CD4-positive, alpha-beta T cell treated with Interleukin-6 at 100 ng/mL for 8 hours (primary cell): ENCODE measurements around the gene TRIM56.
A peak's percentile ranks its signal among the peaks of the same experiment; 100 is the strongest.
"Not testable (repeated sequence)": the region's sequence is repeated elsewhere in the genome, so short reads cannot be mapped to it uniquely, and the experiment has no call there.

Experiments used
- DNase-seq: peaks from one replicate; pipeline ENCODE4 v3.0.0-alpha.2; 2020; ENCODE audit warnings: mixed read lengths, low spot score

TRIM56 gene

DNA sequence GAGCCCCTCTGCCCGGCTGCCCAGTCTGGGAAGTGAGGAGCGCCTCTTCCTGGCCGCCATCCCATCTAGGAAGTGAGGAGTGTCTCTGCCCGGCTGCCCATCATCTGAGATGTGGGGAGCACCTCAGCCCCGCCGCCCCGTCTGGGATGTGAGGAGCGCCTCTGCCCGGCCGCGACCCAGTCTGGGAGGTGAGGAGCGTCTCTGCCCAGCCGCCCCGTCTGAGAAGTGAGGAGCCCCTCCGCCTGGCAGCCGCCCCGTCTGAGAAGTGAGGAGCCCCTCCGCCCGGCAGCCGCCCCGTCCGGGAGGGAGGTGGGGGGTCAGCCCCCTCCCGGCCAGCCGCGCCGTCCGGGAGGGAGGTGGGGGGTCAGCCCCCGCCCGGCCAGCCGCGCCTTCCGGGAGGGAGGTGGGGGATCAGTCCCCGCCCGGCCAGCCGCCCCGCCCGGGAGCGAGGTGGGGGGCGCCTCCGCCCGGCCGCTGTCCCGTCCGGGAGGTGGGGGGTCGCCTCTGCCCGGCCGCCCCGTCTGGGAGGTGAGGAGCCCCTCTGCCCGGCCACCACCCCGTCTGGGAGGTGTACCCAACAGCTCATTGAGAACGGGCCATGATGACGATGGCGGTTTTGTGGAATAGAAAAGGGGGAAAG lies 7.1 kb downstream of the TRIM56 start:
- DNase-seq, result not testable (repeated sequence)

DNA sequence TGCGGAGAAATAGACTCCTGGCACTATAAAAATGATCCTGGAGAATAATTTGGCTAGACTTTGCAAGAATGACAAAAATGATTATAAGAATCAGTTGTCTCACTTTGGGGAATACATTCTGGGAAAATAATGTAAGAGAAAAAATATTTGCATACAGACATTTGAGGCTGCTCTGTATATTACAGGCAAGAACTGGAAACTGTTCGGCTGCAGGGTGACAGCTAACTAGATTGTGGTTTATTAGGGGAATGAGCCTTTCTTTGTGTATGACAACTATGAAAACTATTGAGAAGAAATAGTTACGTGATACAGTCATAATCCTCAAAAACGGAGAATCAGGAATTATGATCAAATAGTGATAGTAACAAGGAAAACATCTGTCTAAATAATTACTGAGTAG lies 8.6 kb downstream of the TRIM56 start:
- DNase-seq, result no peak

DNA sequence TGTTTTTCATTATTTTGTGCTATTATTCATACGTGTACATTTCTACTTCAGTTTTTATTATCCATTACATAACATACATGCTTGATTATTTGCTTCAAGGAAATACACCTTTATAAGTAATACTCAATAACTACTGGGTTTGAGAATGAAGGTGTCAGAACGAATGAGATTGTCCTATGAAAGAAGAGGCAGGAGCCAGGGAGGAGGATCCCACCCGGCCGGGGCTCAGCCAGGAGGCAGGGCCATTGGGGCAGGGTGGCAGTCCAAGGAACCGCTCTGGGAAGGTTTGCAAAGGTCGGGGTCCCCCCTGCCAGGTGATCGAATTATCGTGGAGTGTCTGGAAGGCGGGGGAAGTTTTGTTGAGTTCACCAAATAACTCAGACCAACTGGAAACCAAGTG lies 9.1 kb downstream of the TRIM56 start:
- no peak for DNase-seq

DNA sequence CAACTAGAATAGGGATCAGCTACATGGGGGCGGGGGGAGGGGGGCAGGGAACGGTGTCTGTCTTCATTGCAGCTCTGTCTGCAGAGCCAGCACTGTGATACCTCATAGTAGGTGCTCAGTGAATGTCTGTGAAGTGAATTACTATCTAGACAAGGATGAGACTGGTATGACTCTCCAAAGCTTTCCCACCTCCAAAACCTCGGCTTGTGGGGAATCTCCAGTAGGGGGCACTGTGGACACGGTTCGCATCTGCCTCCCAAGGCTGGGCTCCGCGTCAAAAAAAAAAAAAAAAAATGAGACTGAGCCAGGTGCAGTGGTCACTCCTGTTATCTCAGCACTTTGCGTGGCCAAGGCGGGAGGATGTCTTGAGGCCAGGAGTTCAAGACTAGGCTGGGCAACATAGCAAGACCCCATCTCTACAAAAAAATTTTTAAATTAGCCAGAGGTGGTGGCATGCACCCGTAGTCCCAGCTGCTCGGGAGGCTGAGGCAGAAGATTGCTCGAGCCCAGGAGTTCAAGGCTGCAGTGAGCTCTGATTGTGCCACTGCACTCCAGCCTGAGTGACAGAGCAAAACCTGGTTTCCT lies 9.6 kb downstream of the TRIM56 start:
- no peak for DNase-seq

- DNase-seq, result no peak
Measured at GRCh38 chr7:101096331-101096956, 11.2 kb downstream of the TRIM56 start.

DNA sequence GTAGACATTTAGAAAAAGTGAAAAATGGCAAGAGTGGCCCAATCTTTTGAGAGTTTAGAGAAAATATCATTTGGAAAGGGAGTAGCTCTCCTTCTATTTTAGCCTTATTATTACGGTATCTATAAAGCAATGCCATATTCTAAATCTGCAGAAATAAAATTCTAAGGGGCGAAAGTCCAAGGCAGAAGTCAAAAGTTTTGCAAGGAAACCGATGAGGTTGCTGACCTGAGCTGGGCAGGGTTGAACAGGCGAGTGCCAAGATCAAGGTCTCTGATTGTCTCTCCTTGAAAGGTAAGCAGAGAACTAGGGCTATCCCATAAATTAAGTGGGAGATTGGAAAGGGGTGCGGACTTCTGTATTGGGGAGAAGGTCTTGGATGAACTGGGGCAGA lies 11.7 kb downstream of the TRIM56 start:
- DNase-seq, result no peak

DNA sequence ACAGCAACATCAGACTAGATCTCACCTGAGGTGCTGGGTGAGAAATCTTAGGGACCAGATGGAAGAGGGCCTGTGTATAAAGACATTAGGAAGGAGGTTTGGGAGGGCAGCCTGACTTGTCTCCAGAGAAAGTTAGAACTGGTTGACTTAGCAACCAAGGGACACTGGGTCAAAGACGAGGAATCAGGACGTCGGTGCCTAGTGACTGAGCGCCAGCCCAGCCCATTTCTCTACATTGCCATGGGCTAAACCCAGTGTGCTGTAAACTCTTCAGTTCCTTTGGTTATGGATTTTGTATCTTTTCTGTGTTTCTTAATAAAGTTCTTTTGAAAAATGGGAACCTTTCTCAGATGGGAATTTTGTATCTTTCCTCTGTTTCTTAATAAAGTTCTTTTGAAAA lies 12.3 kb downstream of the TRIM56 start:
- DNase-seq, result no peak

DNA sequence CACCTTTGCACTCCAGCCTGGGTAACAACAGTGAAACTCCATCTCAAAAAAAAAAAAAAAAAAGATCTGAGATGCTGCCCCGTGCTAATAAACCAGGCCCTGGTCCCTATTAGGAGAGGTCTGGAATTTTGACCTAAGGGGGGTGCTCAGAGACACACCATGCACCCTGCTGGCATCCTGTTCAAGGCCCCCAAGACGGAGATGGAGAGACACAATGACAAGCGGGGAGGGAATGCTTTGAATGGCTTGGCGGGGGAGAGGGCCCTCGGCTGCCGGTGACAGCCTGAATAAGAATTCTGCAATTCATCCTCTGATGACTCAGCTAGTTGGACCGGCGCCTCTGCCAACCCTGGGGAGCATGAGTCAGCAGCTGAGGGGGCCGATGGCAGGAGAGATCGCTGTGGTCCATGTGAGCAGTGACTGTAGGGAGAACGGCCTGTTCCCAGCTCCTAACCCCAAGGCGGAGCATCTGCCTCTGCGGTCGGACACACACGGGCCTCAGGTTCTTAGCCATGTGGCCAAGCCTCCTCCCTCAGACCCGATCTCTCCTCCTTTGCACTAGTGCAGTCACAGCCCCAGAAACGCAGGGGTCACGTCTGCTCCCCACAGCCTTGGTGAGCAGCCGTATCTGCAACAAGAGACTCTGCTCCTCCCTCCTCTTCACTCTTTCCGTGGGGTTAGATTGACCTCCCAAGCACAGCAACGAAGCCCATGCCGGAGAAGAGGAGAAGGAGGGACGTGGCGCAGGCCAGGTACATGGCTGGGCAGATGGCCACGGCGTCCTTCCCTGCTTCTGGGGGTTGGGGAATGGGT lies 14.9 kb downstream of the TRIM56 start:
- peak; percentile 20 for DNase-seq

GRCh38 chr7:101100858-101101847 lies 15.9 kb downstream of the TRIM56 start:
- DNase-seq, result no peak

DNA sequence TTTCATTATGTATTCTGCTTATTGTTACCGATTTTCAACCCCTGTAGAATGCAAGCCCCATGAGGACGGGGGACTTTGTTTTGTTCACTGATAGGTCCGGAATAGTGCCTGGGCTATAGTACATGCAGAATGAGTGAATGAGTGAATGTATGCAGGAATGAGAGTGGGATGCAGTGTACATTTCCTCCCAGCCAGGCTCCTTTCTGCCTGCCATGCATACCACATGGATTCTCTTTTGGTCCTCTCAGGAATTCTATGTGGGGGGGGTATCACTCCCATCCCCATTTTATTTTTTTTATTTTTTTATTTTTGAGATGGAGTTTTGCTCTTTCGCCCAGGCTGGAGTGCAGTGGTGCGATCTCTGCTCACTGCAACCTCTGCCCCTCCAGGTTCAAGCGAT lies 16.7 kb downstream of the TRIM56 start:
- DNase-seq, result no peak

- not testable (repeated sequence) for DNase-seq
Measured at GRCh38 chr7:101103701-101104100, 18.4 kb downstream of the TRIM56 start.

DNA sequence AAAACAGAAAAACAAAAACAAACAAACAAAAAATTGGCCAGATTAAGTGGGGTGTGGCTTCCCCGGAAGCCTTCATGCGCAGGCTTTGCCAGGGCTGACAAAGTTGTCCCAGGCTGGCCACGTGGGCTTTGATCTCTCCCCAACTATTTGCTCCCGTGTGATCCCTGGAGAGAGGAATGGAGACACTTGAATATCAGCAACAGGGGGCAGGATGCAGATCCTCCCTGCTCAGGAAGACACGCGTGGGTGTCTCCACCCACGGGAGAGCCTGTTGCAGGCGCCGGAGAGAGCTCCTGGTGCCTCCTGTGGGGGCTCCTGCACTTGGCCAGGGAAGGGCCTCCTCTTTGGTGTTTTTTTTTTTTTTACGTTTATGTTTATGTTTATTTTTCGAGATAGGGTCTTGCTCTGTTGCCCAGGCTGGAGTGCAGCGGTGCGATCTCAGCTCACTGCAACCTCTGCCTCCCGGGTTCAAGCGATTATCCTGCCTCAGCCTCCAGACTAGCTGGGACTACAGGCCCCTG lies 19.0 kb downstream of the TRIM56 start:
- no peak for DNase-seq

- DNase-seq, result no peak
Measured at GRCh38 chr7:101104799-101105198, 19.5 kb downstream of the TRIM56 start.

DNA sequence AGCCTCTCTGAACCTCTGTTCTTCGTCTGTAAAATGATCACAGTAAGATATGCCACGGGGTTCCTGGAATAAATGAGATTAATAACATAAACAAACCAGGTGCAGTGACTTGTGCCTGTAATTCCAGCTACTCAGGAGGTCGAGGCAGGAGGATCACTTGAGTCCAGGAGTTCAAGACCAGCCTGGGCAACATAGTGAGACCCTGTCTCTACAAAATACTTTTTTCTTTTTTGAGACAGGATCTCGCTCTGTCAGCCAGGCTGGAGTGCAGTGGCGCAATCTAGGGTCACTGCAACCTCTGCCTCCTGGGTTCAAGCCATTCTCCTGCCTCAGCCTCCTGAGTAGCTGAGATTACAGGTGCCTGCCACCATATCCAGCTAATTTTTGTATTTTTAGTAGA lies 20.0 kb downstream of the TRIM56 start:
- DNase-seq, result not testable (repeated sequence)

DNA sequence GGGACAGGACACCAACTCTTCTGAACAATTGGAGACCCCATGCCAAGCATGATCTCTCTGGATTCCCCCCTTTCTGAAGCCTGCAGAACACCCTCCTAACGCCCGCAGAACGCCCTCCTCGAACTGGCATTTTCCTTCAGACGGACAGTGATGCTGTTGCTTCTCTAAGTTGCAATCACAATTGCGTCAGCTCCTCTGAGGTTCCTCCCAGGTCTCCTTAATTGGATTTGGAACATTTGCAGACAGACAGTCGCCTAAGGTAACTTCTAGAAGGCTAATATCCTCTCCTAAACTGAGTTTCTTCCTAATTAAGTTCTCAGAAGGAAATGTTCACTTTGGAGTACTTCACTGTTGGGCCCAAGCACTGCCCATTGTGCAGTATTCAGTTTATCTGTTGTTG lies 21.1 kb downstream of the TRIM56 start:
- no peak for DNase-seq

GRCh38 chr7:101108330-101108857 lies 23.1 kb downstream of the TRIM56 start:
- no peak for DNase-seq

DNA sequence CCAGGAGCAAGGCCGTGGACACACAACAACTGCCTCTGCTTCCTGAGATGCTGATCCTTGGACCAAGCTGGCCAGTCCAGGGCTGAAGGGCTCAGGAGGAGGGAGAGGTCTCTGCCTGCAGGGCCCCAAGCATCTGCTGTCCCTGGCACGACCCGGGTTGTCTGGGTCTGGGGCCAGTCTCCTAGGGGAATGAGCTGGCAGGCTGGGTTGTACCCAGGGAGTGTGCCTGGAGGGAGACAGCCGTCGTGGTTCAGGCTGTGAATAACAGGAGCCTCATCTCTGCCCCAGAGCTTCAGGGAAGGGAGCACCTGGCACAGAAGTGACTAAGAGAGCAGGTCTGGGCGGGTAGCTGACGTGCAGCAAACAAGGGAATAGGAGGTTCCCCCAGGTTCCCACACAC lies 23.7 kb downstream of the TRIM56 start:
- no peak for DNase-seq

DNA sequence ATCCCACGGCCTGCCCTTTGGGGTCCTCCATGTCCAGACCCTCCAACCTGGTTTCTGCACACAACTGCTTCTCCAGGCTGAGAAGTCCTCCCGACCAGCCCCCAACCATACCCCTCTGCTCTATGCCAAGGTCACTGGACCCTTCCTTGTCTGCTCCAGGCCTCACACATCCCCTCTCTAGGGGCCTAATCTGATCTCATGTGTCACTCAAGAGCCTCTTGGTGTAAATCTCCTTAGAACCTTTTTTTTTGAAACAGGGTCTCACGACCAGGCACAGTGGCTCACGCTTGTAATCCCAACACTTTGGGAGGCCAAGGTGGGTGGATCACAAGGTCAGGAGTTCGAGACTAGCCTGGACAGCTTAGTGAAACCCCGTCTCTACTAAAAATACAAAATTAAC lies 24.1 kb downstream of the TRIM56 start:
- no peak for DNase-seq

GRCh38 chr7:101111261-101111660 lies 26.0 kb downstream of the TRIM56 start:
- no peak for DNase-seq

GRCh38 chr7:101112233-101112632 lies 27.0 kb downstream of the TRIM56 start:
- no peak for DNase-seq

DNA sequence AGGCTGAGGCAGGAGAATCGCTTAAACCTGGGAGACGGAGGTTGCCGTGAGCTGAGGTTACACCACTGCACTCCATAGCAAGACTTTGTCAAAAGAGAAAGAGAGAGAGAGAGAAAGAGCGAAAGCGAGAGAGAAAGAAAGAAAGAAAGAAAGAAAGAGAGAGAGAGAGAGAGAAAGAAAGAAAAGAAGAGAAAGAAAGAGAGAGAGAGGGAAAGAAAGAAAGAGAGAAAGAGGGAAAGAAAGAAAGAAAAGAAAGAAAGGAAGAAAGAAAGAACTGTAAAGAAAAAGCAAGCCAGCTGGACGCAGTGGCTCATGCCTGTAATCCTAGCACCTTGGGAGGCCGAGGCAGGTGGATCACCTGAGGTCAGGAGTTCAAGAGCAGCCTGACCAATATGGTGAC lies 27.9 kb downstream of the TRIM56 start:
- not testable (repeated sequence) for DNase-seq
